ENCODE results near the gene PFN4. TPM values are rescaled to one million over a fixed set of nuclear protein-coding genes. Genes with fewer than 3 reads are reported as not detected.

Gene PFN4, protein sequence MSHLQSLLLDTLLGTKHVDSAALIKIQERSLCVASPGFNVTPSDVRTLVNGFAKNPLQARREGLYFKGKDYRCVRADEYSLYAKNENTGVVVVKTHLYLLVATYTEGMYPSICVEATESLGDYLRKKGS
- total RNA-seq (ENCODE audit: low replicate concordance), result 1.3 and 2.5 TPM in 2 replicates
- long read RNA-seq, result 0 reads

DNA sequence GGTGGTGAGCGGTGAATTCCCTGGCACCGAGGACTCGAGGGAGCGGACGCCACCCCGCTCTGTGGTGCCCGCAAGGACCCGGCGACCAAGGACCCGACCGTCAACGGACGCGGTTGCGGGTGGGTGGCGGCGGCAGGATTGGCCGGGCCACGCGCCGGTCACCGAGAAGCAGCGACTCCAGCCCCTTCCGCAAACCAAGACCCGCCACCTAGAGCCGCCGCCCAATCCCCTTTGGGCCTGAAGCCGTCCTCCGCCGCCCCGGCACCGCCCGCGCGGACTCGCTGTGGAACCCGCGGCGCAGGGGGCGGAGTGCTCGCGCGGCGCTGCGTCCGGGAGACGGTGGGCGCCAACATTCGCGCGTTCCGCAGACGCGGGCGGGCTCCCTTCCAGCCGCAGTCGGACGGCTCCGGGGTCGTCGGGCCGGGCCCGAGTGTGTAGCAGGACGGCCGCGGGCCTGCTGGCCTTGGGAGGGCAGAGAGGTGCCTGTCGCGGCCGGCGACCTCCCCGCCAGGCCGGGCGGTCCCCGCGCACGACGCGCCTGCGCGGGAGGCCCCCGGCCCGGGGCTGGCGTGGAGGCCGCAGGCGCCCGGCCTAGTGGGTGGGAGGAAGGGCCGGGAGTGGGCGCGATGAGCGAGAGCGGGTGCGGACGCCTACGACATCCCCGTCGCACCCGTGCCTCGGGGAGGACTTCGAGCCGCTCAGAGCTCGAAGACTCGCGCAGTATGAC is at the start of gene PFN4, which contains the start of gene FAM228B:
PFN4 (minus strand) TSS at position 140 of the 727 bp plus-strand sequence. CDS start 799 bp downstream, outside the sequence.
FAM228B (plus strand) TSS at position 275 of the 727 bp plus-strand sequence. CDS start 893 bp downstream, outside the sequence.
- Mint-ChIP-seq H3K4me1 (ENCODE audit: unreplicated experiment) (peaks cover 17% of the 10 kb centered on the region), H3K36me3 (no peaks in the 10 kb centered on the region), H3K27ac (peak within 1 kb of the TSS; percentile 96), H3K27me3 (no peaks in the 10 kb centered on the region), H3K4me3 (peak within 1 kb of the TSS; percentile 92), H3K9me3 (no peaks in the 10 kb centered on the region)
- TF ChIP-seq CTCF (conservative IDR thresholded peaks at IDR 0.05), result no peak
- DNase-seq (ENCODE audit: extremely low spot score, unreplicated experiment), result peak; percentile 83

DNA sequence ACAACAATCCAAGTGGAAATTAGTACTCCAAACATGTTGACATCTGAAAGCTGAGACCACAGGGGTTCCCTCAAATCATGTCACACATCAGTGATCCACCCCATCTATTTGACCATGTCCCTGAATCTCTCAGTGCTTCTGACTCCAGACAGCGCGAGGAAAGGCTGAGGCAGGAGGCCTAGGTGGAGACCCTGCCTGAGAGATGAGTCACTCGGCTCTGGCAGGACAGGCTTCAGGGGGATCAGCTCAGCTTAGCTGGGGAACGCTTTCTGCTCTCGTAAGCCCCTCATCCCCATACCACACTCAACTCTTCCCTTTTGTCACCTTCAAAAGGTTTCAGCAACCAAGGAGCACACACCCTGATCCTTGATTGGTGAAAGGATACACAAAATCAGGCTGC is 45.9 kb upstream of the PFN4 start:
- peaks cover 8% of the 10 kb centered on the region for H3K36me3 Mint-ChIP-seq
- no peaks in the 10 kb centered on the region for H3K4me1 Mint-ChIP-seq (ENCODE audit: unreplicated experiment)
- no peak overlapping the region for H3K27ac Mint-ChIP-seq
- no peaks in the 10 kb centered on the region for H3K27me3 Mint-ChIP-seq
- no peak overlapping the region for H3K4me3 Mint-ChIP-seq
- no peak for TF ChIP-seq CTCF (conservative IDR thresholded peaks at IDR 0.05)
- H3K9me3 Mint-ChIP-seq, result peaks cover 6% of the 10 kb centered on the region
- DNase-seq (ENCODE audit: extremely low spot score, unreplicated experiment), result no peak

- no peak for DNase-seq (ENCODE audit: extremely low spot score, unreplicated experiment)
- peaks cover 12% of the 10 kb centered on the region for H3K36me3 Mint-ChIP-seq
- H3K27me3 Mint-ChIP-seq, result no peaks in the 10 kb centered on the region
- H3K4me3 Mint-ChIP-seq, result no peak overlapping the region
- H3K4me1 Mint-ChIP-seq (ENCODE audit: unreplicated experiment), result no peaks in the 10 kb centered on the region
- TF ChIP-seq CTCF (conservative IDR thresholded peaks at IDR 0.05), result peak; percentile 57
- no peak overlapping the region for H3K27ac Mint-ChIP-seq
- H3K9me3 Mint-ChIP-seq, result no peaks in the 10 kb centered on the region
Observed at GRCh38 chr2:24164416-24164973, 41.4 kb upstream of the PFN4 start.

GRCh38 chr2:24163601-24164000 is 40.5 kb upstream of the PFN4 start:
- no peaks in the 10 kb centered on the region for H3K27me3 Mint-ChIP-seq
- H3K27ac Mint-ChIP-seq, result no peak overlapping the region
- peaks cover 16% of the 10 kb centered on the region for H3K36me3 Mint-ChIP-seq
- no peaks in the 10 kb centered on the region for H3K9me3 Mint-ChIP-seq
- no peak for TF ChIP-seq CTCF (conservative IDR thresholded peaks at IDR 0.05)
- no peak overlapping the region for H3K4me3 Mint-ChIP-seq
- H3K4me1 Mint-ChIP-seq (ENCODE audit: unreplicated experiment), result no peaks in the 10 kb centered on the region
- no peak for DNase-seq (ENCODE audit: extremely low spot score, unreplicated experiment)

DNA sequence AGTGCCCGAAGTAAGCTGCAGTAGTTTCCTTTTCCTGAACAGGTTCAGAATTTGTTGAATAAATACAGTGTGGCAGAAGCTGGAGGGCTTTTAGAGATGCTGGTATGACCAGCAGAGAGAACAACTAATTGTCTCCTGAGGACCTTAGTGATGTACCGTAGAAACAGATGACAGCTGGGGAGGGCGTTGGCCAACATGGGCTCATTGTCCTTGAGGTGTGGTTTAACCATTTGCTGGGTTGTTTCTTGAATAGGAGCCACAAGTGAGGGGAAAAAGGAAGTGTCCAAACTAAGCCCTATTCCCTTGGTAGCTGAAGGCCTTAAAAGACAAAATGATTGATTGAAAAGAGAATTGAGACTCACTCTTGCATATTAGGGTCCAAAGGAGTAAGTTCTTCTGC is 40.1 kb upstream of the PFN4 start:
- no peak for TF ChIP-seq CTCF (conservative IDR thresholded peaks at IDR 0.05)
- no peak for DNase-seq (ENCODE audit: extremely low spot score, unreplicated experiment)
- Mint-ChIP-seq H3K4me3 (no peak overlapping the region), H3K4me1 (ENCODE audit: unreplicated experiment) (no peaks in the 10 kb centered on the region), H3K9me3 (no peaks in the 10 kb centered on the region), H3K36me3 (peaks cover 15% of the 10 kb centered on the region), H3K27ac (no peak overlapping the region), H3K27me3 (no peaks in the 10 kb centered on the region)

All from type B pancreatic cell (in vitro differentiated cells).